HG02571 (cell line): Measurements from ENCODE around the gene USP47.

Experiments used
- ATAC-seq: cut with Tn5 transposase; IDR thresholded peaks from one replicate; pipeline ENCODE4 v1.9.1; 2021; ENCODE audit warnings: mild to moderate bottlenecking, moderate library complexity; ENCODE audit not compliant: unreplicated experiment

USP47 gene

GRCh38 chr11:11964774-11965150 is 123.0 kb downstream of the USP47 start:
- ATAC-seq = no peak

GRCh38 chr11:11965192-11965591 is 123.4 kb downstream of the USP47 start:
- ATAC-seq = no peak

- ATAC-seq = no peak
Measured at GRCh38 chr11:11965656-11966353, 124.0 kb downstream of the USP47 start.

GRCh38 chr11:11966354-11966741 is 124.6 kb downstream of the USP47 start:
- ATAC-seq = no peak

GRCh38 chr11:11966826-11967668 is 125.3 kb downstream of the USP47 start:
- peak; percentile 85 for ATAC-seq

- no peak for ATAC-seq
Measured at GRCh38 chr11:11967669-11968510, 126.1 kb downstream of the USP47 start.

GRCh38 chr11:11968511-11969280 is 126.9 kb downstream of the USP47 start:
- no peak for ATAC-seq

GRCh38 chr11:11969380-11970215 is 127.8 kb downstream of the USP47 start:
- no peak for ATAC-seq

GRCh38 chr11:11970556-11970955 is 128.8 kb downstream of the USP47 start:
- ATAC-seq = no peak

GRCh38 chr11:11971906-11972547 is 130.3 kb downstream of the USP47 start:
- no peak for ATAC-seq

GRCh38 chr11:11972730-11973341 is 131.1 kb downstream of the USP47 start:
- ATAC-seq = no peak

- ATAC-seq = no peak
Measured at GRCh38 chr11:11973361-11973800, 131.6 kb downstream of the USP47 start.

GRCh38 chr11:11973866-11974265 is 132.1 kb downstream of the USP47 start:
- ATAC-seq = no peak

GRCh38 chr11:11975201-11976092 is 133.7 kb downstream of the USP47 start:
- ATAC-seq = no peak

GRCh38 chr11:11976481-11977127 is 134.8 kb downstream of the USP47 start:
- no peak for ATAC-seq

- ATAC-seq = no peak
Measured at GRCh38 chr11:11977206-11977938, 135.6 kb downstream of the USP47 start.
